Measurements from ENCODE around the gene UTP25.
A peak's percentile ranks its signal among the peaks of the same experiment; 100 is the strongest.

Gene UTP25

DNA sequence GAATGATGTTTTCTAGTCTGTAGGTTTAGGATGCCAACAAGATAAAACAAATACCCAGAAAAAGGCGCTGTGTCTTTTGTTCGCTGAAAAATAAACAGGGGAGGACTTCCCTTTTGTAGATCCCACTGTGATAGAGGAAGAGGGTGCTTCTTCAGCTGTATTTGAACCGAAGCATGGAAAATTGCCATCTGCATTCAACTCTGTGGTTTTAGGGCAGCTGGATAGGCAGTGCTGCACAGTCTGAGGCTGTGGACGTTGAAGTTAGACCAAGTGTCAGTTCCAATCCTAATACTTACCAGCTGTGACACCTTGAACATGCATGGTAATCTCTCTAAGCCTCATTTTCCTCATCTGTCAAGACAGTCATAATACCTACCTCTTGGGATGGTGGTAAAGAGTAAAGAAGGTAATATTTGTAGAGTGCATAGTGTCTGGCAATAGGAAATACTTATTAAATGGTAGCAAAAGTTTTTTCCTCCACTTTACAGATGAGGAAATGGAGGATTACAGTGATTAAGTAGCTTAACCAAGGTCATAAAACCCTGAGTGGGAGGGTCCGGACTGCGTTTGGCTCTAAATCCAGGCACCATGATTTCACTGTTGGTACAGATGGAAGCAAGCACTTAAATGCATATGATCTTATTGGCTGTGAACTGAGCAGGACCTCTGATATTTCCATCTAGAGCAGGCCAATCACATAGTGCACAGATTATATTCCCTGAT, 48.5 kb downstream of the UTP25 start (continued):
- TF ChIP-seq, protein P1, sequence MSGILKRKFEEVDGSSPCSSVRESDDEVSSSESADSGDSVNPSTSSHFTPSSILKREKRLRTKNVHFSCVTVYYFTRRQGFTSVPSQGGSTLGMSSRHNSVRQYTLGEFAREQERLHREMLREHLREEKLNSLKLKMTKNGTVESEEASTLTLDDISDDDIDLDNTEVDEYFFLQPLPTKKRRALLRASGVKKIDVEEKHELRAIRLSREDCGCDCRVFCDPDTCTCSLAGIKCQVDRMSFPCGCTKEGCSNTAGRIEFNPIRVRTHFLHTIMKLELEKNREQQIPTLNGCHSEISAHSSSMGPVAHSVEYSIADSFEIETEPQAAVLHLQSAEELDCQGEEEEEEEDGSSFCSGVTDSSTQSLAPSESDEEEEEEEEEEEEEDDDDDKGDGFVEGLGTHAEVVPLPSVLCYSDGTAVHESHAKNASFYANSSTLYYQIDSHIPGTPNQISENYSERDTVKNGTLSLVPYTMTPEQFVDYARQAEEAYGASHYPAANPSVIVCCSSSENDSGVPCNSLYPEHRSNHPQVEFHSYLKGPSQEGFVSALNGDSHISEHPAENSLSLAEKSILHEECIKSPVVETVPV (CRISPR knock-in tag; IDR thresholded peaks at IDR 0.05) = no peak

DNA sequence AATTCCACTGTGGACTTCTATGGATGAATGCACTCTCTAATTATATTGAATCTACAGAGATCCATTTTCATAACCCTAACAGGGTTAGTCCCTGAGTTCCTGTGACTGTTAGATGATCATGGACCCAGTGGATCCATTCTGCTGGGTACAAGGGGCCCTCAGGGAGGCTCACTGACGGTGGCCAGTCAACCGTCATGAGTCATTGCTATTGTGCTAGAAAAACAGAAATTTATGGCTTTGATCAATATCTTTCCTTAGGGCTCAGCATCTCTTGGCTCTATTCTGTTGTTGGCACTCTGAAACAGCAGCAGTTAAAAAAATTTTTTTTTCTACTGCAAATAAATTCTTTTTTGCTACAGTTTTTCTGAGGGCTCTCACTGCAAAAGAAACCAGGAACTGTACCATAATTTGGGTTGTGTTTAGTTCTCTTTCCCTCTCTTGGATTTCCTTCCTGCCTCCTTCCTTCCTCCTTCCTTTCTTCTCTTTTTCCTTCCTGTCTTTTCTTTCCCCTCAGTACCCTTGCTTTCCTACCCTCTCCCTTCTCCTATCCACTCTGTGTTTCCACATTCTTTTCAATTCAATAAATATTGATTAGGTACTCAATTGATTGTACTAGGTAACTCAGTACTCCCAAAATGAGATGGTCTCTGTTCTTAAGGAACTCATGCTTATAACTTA, 49.5 kb downstream of the UTP25 start:
- no peak for ATAC-seq
- no peak for TF ChIP-seq ZFP30 (CRISPR knock-in tag; IDR thresholded peaks at IDR 0.05)
- no peak for TF ChIP-seq ARNTL (CRISPR knock-in tag; IDR thresholded peaks at IDR 0.05; ENCODE audit: borderline replicate concordance, low read depth)
- TF ChIP-seq TOX (CRISPR knock-in tag; IDR thresholded peaks at IDR 0.05; ENCODE audit: borderline replicate concordance) = no peak
- TF ChIP-seq, protein P2, sequence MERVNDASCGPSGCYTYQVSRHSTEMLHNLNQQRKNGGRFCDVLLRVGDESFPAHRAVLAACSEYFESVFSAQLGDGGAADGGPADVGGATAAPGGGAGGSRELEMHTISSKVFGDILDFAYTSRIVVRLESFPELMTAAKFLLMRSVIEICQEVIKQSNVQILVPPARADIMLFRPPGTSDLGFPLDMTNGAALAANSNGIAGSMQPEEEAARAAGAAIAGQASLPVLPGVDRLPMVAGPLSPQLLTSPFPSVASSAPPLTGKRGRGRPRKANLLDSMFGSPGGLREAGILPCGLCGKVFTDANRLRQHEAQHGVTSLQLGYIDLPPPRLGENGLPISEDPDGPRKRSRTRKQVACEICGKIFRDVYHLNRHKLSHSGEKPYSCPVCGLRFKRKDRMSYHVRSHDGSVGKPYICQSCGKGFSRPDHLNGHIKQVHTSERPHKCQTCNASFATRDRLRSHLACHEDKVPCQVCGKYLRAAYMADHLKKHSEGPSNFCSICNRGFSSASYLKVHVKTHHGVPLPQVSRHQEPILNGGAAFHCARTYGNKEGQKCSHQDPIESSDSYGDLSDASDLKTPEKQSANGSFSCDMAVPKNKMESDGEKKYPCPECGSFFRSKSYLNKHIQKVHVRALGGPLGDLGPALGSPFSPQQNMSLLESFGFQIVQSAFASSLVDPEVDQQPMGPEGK (CRISPR knock-in tag; IDR thresholded peaks at IDR 0.05; ENCODE audit: borderline replicate concordance) = no peak
- TF ChIP-seq, protein P3, sequence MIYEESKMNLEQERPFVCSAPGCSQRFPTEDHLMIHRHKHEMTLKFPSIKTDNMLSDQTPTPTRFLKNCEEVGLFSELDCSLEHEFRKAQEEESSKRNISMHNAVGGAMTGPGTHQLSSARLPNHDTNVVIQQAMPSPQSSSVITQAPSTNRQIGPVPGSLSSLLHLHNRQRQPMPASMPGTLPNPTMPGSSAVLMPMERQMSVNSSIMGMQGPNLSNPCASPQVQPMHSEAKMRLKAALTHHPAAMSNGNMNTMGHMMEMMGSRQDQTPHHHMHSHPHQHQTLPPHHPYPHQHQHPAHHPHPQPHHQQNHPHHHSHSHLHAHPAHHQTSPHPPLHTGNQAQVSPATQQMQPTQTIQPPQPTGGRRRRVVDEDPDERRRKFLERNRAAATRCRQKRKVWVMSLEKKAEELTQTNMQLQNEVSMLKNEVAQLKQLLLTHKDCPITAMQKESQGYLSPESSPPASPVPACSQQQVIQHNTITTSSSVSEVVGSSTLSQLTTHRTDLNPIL (CRISPR knock-in tag; IDR thresholded peaks at IDR 0.05; ENCODE audit: low read depth) = no peak
- no peak for TF ChIP-seq ZNF8 (CRISPR knock-in tag; IDR thresholded peaks at IDR 0.05)
- no peak for TF ChIP-seq ZC3H10 (CRISPR knock-in tag; IDR thresholded peaks at IDR 0.05)
- TF ChIP-seq ESRRG (CRISPR knock-in tag; IDR thresholded peaks at IDR 0.05) = no peak
- no peak for TF ChIP-seq ZNF565 (CRISPR knock-in tag; conservative IDR thresholded peaks at IDR 0.05; ENCODE audit: low read depth)

DNA sequence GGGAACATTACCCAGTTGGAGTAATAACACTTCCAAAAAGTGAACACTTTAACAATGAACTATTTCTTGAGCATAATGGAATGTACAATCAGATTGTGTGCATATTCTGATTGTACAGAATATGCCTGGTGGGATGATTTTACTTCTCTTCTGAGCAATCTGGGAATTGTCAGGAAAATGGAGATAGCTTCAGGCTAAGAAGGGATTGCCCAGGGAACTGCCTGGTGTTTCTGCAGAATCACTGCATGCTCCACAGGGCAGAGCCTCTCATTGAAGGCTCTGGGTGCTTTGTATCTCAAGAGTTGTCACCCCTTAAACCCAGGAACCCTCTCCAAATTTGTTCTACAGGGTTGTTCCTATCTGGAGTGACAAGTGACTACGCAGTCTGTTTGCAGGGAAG, 51.2 kb downstream of the UTP25 start:
- TF ChIP-seq, protein P1 (CRISPR knock-in tag; IDR thresholded peaks at IDR 0.05) = no peak
- no peak for TF ChIP-seq ZFP30 (CRISPR knock-in tag; IDR thresholded peaks at IDR 0.05)
- TF ChIP-seq, protein P2 (CRISPR knock-in tag; IDR thresholded peaks at IDR 0.05; ENCODE audit: borderline replicate concordance) = no peak
- TF ChIP-seq PPARA (CRISPR knock-in tag; IDR thresholded peaks at IDR 0.05; ENCODE audit: borderline replicate concordance) = no peak
- TF ChIP-seq TCF4 (CRISPR knock-in tag; IDR thresholded peaks at IDR 0.05; ENCODE audit: borderline replicate concordance) = no peak
- TF ChIP-seq, protein P4, sequence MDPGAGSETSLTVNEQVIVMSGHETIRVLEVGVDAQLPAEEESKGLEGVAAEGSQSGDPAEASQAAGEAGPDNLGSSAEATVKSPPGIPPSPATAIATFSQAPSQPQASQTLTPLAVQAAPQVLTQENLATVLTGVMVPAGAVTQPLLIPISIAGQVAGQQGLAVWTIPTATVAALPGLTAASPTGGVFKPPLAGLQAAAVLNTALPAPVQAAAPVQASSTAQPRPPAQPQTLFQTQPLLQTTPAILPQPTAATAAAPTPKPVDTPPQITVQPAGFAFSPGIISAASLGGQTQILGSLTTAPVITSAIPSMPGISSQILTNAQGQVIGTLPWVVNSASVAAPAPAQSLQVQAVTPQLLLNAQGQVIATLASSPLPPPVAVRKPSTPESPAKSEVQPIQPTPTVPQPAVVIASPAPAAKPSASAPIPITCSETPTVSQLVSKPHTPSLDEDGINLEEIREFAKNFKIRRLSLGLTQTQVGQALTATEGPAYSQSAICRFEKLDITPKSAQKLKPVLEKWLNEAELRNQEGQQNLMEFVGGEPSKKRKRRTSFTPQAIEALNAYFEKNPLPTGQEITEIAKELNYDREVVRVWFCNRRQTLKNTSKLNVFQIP (CRISPR knock-in tag; IDR thresholded peaks at IDR 0.05; ENCODE audit: borderline replicate concordance, low read depth) = no peak
- no peak for TF ChIP-seq ESRRG (CRISPR knock-in tag; IDR thresholded peaks at IDR 0.05)
- TF ChIP-seq ZNF70 (CRISPR knock-in tag; IDR thresholded peaks at IDR 0.05) = no peak
- TF ChIP-seq GLIS3 (CRISPR knock-in tag; IDR thresholded peaks at IDR 0.05) = no peak
- ATAC-seq = peak; percentile 11

DNA sequence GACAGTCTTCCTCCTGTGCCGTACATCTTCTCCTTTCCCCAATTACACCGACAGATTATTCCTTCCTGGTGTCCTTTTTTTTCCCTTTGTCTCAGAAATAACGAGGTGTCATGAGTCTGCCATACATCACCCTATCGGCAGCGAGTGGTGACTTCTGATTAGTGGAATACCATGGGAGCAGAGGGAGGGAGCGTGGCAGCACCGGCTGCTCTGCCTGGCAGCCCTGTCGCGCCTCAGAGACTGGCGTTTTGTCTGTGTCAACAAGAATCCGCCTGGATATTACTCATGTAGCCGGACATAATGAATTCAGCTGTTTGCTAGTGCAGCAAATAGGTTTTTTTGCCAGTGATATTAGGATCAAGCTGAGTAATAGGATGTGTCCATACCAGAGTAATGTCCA, 51.8 kb downstream of the UTP25 start:
- TF ChIP-seq TOX (CRISPR knock-in tag; IDR thresholded peaks at IDR 0.05; ENCODE audit: borderline replicate concordance) (no peak), ZNF70 (CRISPR knock-in tag; IDR thresholded peaks at IDR 0.05) (no peak), RARB (CRISPR knock-in tag; IDR thresholded peaks at IDR 0.05) (no peak), BACH2 (CRISPR knock-in tag; IDR thresholded peaks at IDR 0.05; ENCODE audit: borderline replicate concordance) (no peak)
- ATAC-seq = peak; percentile 42
